HCT116 (cell line): ENCODE results near the gene SELPLG. TPM values are rescaled to one million over a fixed set of nuclear protein-coding genes. Genes with fewer than 3 reads are reported as not detected.

ENCODE experiments used
- ATAC-seq: fragments of 200-7000 bp; cut with Tn5 transposase; 2 replicates; pipeline ENCODE4 v1.9.1; 2020; ENCODE audit warnings: mild to moderate bottlenecking, moderate library complexity
- BruUV-seq: library from RNA; stranded (reverse); fragments of 400-500 nt; replicated peaks from 2 replicates; lab custom pipeline; 2021; lab: Mats Ljungman, UMichigan
- CTCF ChIA-PET: fragments of 300-600 bp; sonication (Branson Sonifier 250); formaldehyde crosslinking; loops from one replicate; lab custom pipeline; 2021; ENCODE audit warnings: antibody characterized with exemption; lab: Charles Lee
- POLR2A ChIA-PET: fragments of 300-600, 350-600 bp; sonication (Branson Sonifier 250); formaldehyde crosslinking; loops from one replicate; lab custom pipeline; 2021; ENCODE audit warnings: antibody characterized with exemption; lab: Charles Lee
- RAD21 ChIA-PET, 2 experiments: fragments of 300-600 bp; sonication (Branson Sonifier 250); formaldehyde crosslinking; loops; one replicate each; lab custom pipeline; 2023; ENCODE audit warnings: low total read pairs in 2 of 2; ENCODE audit not compliant: uncharacterized antibody in 2 of 2, unreplicated experiment in 2 of 2, low non-redundant PET in 1 of 2; lab: Charles Lee
- DNase-seq: peaks from one replicate; pipeline ENCODE4 v3.0.0-alpha.2; 2010; ENCODE audit warnings: low read depth, low spot score
- H2AFZ ChIP-seq: fragments of 200-600 bp; shearing (Covaris generic), sonication (generic); 2 replicates; pipeline ENCODE4 v1.6.1; 2017; ENCODE audit warnings: low read depth, mixed run types, mixed read lengths, antibody characterized with exemption, low read length; ENCODE audit not compliant: poor library complexity, severe bottlenecking
- H3K27ac ChIP-seq: 2 replicates; pipeline ENCODE4 v1.5.1; 2012; ENCODE audit warnings: low read depth, low read length
- H3K27me3 ChIP-seq: fragments of 200-600 bp; sonication (generic); 2 replicates; pipeline ENCODE4 v1.6.1; 2016; ENCODE audit warnings: mixed run types, low read length, mixed read lengths; ENCODE audit not compliant: insufficient read depth
- H3K36me3 ChIP-seq, 2 experiments: fragments of 200-500 bp in 1 of 2; fragments of 200-600 bp in 1 of 2; sonication (Bioruptor generic) in 1 of 2; sonication (generic) in 1 of 2; 2 replicates each; pipeline versions ENCODE4 v1.5.1 to v1.6.1; 2014 to 2016; ENCODE audit warnings: low read length in 2 of 2, inconsistent platforms in 1 of 2, mixed read lengths in 1 of 2, mixed run types in 1 of 2; ENCODE audit not compliant: insufficient read depth in 2 of 2, control insufficient read depth in 1 of 2
- H3K4me1 ChIP-seq, 2 experiments: fragments of 200-600 bp in 1 of 2; sonication (generic) in 1 of 2; 2 replicates each; pipeline versions ENCODE4 v1.5.1 to v1.6.1; 2012 to 2017; ENCODE audit warnings: low read length in 2 of 2, inconsistent platforms in 1 of 2, mild to moderate bottlenecking in 1 of 2, mixed read lengths in 1 of 2, mixed run types in 1 of 2, moderate library complexity in 1 of 2; ENCODE audit not compliant: insufficient read depth in 2 of 2, control insufficient read depth in 1 of 2
- H3K4me2 ChIP-seq: fragments of 200-600 bp; sonication (generic); 2 replicates; pipeline ENCODE4 v1.6.1; 2017; ENCODE audit warnings: mixed run types, low read length, mixed read lengths
- H3K4me3 ChIP-seq, 2 experiments: fragments of 200-600 bp in 1 of 2; sonication (generic) in 1 of 2; replicated peaks in 1 of 2; 2 replicates each; pipeline ENCODE4 v1.5.1; 2011 to 2016; ENCODE audit warnings: low read length in 2 of 2, control low read depth in 1 of 2, low read depth in 1 of 2, mild to moderate bottlenecking in 1 of 2, mixed read lengths in 1 of 2, mixed run types in 1 of 2
- H3K79me2 ChIP-seq: fragments of 200-600 bp; sonication (generic); 2 replicates; pipeline ENCODE4 v1.6.1; 2017; ENCODE audit warnings: mild to moderate bottlenecking, mixed run types, low read length, moderate library complexity, mixed read lengths; ENCODE audit not compliant: insufficient read depth
- H3K9ac ChIP-seq: fragments of 200-600 bp; sonication (generic); 2 replicates; pipeline ENCODE4 v1.6.1; 2016; ENCODE audit warnings: low read length, mixed read lengths
- H3K9me2 ChIP-seq: fragments of 200-600 bp; sonication (generic), shearing (Covaris generic); 2 replicates; pipeline ENCODE4 v1.6.1; 2017; ENCODE audit warnings: mixed run types, mild to moderate bottlenecking, moderate library complexity; ENCODE audit not compliant: insufficient read depth
- H3K9me3 ChIP-seq, 2 experiments: fragments of 200-500 bp in 1 of 2; fragments of 200-600 bp in 1 of 2; sonication (Bioruptor generic) in 1 of 2; sonication (generic) in 1 of 2; 2 replicates each; pipeline ENCODE4 v1.6.1; 2014 to 2017; ENCODE audit warnings: low read length in 2 of 2, mixed read lengths in 2 of 2, inconsistent platforms in 1 of 2, low read depth in 1 of 2, mild to moderate bottlenecking in 1 of 2, mixed run types in 1 of 2, moderate library complexity in 1 of 2; ENCODE audit not compliant: control insufficient read depth in 1 of 2, insufficient read depth in 1 of 2
- H4K20me1 ChIP-seq: fragments of 200-600 bp; sonication (generic), shearing (Covaris generic); 2 replicates; pipeline ENCODE4 v1.6.1; 2017; ENCODE audit warnings: mixed run types, mild to moderate bottlenecking, moderate library complexity; ENCODE audit not compliant: insufficient read depth
- CBX3 ChIP-seq: IDR thresholded peaks from 2 replicates; pipeline ENCODE4 v1.6.1; 2012; ENCODE audit warnings: low read depth
- CEBPB ChIP-seq: IDR thresholded peaks from 2 replicates; pipeline ENCODE4 v1.6.1; 2012; ENCODE audit warnings: low read depth
- EGR1 ChIP-seq: IDR thresholded peaks from 2 replicates; pipeline ENCODE4 v1.6.1; 2012; ENCODE audit warnings: low read depth
- ELF1 ChIP-seq: IDR thresholded peaks from 2 replicates; pipeline ENCODE4 v1.6.1; 2012; ENCODE audit warnings: low read depth, borderline replicate concordance
- EZH2 ChIP-seq: fragments of 200-600 bp; sonication (generic); IDR thresholded peaks from 2 replicates; pipeline ENCODE4 v1.6.1; 2017; ENCODE audit warnings: antibody characterized with exemption, mixed run types
- EZH2phosphoT487 ChIP-seq: fragments of 200-600 bp; IDR thresholded peaks from 2 replicates; pipeline ENCODE4 v1.6.1; 2018; ENCODE audit warnings: antibody characterized with exemption, borderline replicate concordance
- FOSL1 ChIP-seq: IDR thresholded peaks from 2 replicates; pipeline ENCODE4 v1.6.1; 2012; ENCODE audit warnings: low read depth
- JUND ChIP-seq: IDR thresholded peaks from 2 replicates; pipeline ENCODE4 v1.6.1; 2012
- POLR2A ChIP-seq: IDR thresholded peaks from 2 replicates; pipeline ENCODE4 v1.7.0; 2011; ENCODE audit warnings: borderline replicate concordance; ENCODE audit not compliant: insufficient read depth, insufficient read length; ENCODE audit errors: extremely low read depth
- RAD21 ChIP-seq: IDR thresholded peaks from 2 replicates; pipeline ENCODE4 v1.6.1; 2012; ENCODE audit warnings: low read depth, mild to moderate bottlenecking
- SIN3A ChIP-seq: IDR thresholded peaks from 2 replicates; pipeline ENCODE4 v1.6.1; 2012; ENCODE audit warnings: low read depth
- SP1 ChIP-seq: IDR thresholded peaks from 2 replicates; pipeline ENCODE4 v1.6.1; 2012; ENCODE audit warnings: low read depth
- SRF ChIP-seq: IDR thresholded peaks from 2 replicates; pipeline ENCODE4 v1.6.1; 2012; ENCODE audit warnings: low read depth
- YY1 ChIP-seq: IDR thresholded peaks from 2 replicates; pipeline ENCODE4 v1.6.1; 2011; ENCODE audit warnings: low read length, low read depth, moderate library complexity, mild to moderate bottlenecking; ENCODE audit not compliant: insufficient replicate concordance; ENCODE audit errors: extremely low read depth
- ZFX ChIP-seq: fragments of 450-650 bp; IDR thresholded peaks from 2 replicates; pipeline ENCODE4 v1.6.1; 2017
- intact Hi-C: fragments of 100-400 bp; cut with micrococcal nuclease; formaldehyde crosslinking; loops from 2 replicates; pipeline ENCODE4 v1.10.0; 2022
- total RNA-seq: library from RNA; stranded (reverse); gene quantifications from one replicate; pipeline ENCODE4 v1.2.1, GENCODE V29; 2021; ENCODE audit not compliant: unreplicated experiment
- TF ChIP-seq, protein P1 (sequence below): IDR thresholded peaks from 2 replicates; pipeline ENCODE4 v1.6.1; 2012
- TF ChIP-seq, protein P2 (sequence below): IDR thresholded peaks from 2 replicates; pipeline ENCODE4 v1.6.1; 2012; ENCODE audit warnings: low read depth
- TF ChIP-seq, protein P3 (sequence below), 3 experiments: fragments of 200-600 bp in 1 of 3; sonication (generic) in 1 of 3; IDR thresholded peaks in 2 of 3; conservative IDR thresholded peaks in 1 of 3; 2 replicates each; pipeline ENCODE4 v1.5.1; 2012 to 2017; ENCODE audit warnings: low read depth in 2 of 3, low read length in 2 of 3, antibody characterized with exemption in 1 of 3, borderline replicate concordance in 1 of 3, control low read depth in 1 of 3, mild to moderate bottlenecking in 1 of 3, mixed read lengths in 1 of 3, mixed run types in 1 of 3, moderate library complexity in 1 of 3; ENCODE audit not compliant: insufficient read depth in 1 of 3

Gene SELPLG
- total RNA-seq, 1 experiment from 2014 or later, result 1.2 TPM

DNA sequence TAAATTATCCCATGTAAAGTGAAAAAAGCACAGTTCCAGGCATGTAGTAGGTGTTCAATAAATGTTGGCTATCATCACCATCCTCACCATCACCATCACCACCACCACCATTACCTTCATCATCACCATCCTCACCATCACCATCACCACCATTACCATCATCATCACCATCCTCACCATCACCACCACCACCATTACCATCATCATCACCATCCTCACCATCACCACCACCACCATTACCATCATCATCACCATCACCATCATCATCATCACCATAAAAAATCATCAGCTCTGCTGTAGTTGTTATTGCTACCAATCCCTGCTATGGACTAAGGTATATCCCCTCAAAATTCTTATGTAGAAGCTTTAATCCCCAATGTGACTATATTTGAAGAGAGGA lies 56.2 kb downstream of the SELPLG start:
- ChIA-PET CTCF (no interaction called here), POLR2A (no interaction called here), RAD21 (no interaction called here)
- no peak for TF ChIP-seq YY1
- TF ChIP-seq CBX3, result no peak
- TF ChIP-seq SIN3A, result no peak
- no peak for TF ChIP-seq JUND
- TF ChIP-seq CEBPB, result no peak
- no peak for TF ChIP-seq SRF
- TF ChIP-seq EGR1, result no peak
- H3K36me3 ChIP-seq, result no peaks in the 10 kb centered on the region
- no peak overlapping the region for H2AFZ ChIP-seq
- no peaks in the 10 kb centered on the region for H3K9me2 ChIP-seq
- no peak overlapping the region for H3K27ac ChIP-seq
- DNase-seq (no peak), ATAC-seq (no peak)
- BruUV-seq, result no TSS peak
- no peak overlapping the region for H3K4me3 ChIP-seq
- intact Hi-C loops, result no loop called here
- H4K20me1 ChIP-seq, result no peaks in the 10 kb centered on the region
- no peaks in the 10 kb centered on the region for H3K9me3 ChIP-seq
- no peak overlapping the region for H3K9ac ChIP-seq
- no peak overlapping the region for H3K4me2 ChIP-seq
- no peaks in the 10 kb centered on the region for H3K4me1 ChIP-seq
- H3K79me2 ChIP-seq, result no peaks in the 10 kb centered on the region
- H3K27me3 ChIP-seq, result no peaks in the 10 kb centered on the region

DNA sequence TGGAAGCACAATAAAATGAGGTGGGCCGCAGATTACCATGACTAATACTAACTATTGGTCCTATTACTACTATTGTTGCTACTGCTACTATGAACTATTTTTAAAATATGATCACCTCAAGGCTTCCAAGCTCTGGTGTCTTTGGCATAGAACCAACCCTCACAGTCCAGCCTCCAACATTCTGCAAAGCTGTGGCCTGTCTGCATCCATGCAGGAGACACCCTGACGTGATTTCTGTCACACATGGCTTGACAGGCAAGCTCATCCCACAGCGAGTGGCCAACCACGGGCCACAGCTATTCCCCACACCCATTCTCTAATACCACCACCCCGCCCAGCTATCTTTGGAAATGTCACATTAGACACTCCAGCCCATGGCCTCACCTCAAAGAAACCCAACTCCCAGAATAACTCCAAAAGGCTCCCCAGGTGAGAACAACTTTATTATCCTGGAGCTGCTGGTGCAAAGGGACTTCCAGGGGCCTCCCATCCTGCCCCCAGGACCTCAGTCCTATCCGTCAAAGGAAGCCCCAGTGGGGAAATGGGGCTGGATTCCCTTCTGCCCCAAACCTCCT lies 56.9 kb downstream of the SELPLG start:
- H3K27ac ChIP-seq, result no peak overlapping the region
- no peaks in the 10 kb centered on the region for H4K20me1 ChIP-seq
- H3K4me2 ChIP-seq, result no peak overlapping the region
- no peaks in the 10 kb centered on the region for H3K36me3 ChIP-seq
- no peak overlapping the region for H2AFZ ChIP-seq
- no peaks in the 10 kb centered on the region for H3K4me1 ChIP-seq
- ChIA-PET CTCF (interaction anchor here (0.6 kb wide), 1 partner anchor 305 kb away, joined by 3 read pairs; no protein-coding TSS in a partner anchor), POLR2A (no interaction called here), RAD21 (no interaction called here)
- no peak overlapping the region for H3K9ac ChIP-seq
- DNase-seq (no peak), ATAC-seq (no peak)
- BruUV-seq, result no TSS peak
- H3K79me2 ChIP-seq, result no peaks in the 10 kb centered on the region
- no peaks in the 10 kb centered on the region for H3K9me2 ChIP-seq
- intact Hi-C loops, result no loop called here
- H3K9me3 ChIP-seq, result no peaks in the 10 kb centered on the region
- H3K27me3 ChIP-seq, result no peaks in the 10 kb centered on the region
- H3K4me3 ChIP-seq, result no peak overlapping the region
- TF ChIP-seq EZH2phosphoT487, result no peak
- TF ChIP-seq RAD21, result no peak
- TF ChIP-seq SRF, result no peak
- TF ChIP-seq, protein P1, sequence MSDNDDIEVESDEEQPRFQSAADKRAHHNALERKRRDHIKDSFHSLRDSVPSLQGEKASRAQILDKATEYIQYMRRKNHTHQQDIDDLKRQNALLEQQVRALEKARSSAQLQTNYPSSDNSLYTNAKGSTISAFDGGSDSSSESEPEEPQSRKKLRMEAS, result no peak
- TF ChIP-seq EZH2, result no peak
- no peak for TF ChIP-seq ZFX
- no peak for TF ChIP-seq POLR2A
- TF ChIP-seq, protein P2, sequence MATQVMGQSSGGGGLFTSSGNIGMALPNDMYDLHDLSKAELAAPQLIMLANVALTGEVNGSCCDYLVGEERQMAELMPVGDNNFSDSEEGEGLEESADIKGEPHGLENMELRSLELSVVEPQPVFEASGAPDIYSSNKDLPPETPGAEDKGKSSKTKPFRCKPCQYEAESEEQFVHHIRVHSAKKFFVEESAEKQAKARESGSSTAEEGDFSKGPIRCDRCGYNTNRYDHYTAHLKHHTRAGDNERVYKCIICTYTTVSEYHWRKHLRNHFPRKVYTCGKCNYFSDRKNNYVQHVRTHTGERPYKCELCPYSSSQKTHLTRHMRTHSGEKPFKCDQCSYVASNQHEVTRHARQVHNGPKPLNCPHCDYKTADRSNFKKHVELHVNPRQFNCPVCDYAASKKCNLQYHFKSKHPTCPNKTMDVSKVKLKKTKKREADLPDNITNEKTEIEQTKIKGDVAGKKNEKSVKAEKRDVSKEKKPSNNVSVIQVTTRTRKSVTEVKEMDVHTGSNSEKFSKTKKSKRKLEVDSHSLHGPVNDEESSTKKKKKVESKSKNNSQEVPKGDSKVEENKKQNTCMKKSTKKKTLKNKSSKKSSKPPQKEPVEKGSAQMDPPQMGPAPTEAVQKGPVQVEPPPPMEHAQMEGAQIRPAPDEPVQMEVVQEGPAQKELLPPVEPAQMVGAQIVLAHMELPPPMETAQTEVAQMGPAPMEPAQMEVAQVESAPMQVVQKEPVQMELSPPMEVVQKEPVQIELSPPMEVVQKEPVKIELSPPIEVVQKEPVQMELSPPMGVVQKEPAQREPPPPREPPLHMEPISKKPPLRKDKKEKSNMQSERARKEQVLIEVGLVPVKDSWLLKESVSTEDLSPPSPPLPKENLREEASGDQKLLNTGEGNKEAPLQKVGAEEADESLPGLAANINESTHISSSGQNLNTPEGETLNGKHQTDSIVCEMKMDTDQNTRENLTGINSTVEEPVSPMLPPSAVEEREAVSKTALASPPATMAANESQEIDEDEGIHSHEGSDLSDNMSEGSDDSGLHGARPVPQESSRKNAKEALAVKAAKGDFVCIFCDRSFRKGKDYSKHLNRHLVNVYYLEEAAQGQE, result no peak
- TF ChIP-seq CBX3, result no peak
- TF ChIP-seq, protein P3, sequence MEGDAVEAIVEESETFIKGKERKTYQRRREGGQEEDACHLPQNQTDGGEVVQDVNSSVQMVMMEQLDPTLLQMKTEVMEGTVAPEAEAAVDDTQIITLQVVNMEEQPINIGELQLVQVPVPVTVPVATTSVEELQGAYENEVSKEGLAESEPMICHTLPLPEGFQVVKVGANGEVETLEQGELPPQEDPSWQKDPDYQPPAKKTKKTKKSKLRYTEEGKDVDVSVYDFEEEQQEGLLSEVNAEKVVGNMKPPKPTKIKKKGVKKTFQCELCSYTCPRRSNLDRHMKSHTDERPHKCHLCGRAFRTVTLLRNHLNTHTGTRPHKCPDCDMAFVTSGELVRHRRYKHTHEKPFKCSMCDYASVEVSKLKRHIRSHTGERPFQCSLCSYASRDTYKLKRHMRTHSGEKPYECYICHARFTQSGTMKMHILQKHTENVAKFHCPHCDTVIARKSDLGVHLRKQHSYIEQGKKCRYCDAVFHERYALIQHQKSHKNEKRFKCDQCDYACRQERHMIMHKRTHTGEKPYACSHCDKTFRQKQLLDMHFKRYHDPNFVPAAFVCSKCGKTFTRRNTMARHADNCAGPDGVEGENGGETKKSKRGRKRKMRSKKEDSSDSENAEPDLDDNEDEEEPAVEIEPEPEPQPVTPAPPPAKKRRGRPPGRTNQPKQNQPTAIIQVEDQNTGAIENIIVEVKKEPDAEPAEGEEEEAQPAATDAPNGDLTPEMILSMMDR (IDR thresholded peaks at IDR 0.05 in 2 of 3, conservative IDR thresholded peaks at IDR 0.05 in 1 of 3; ENCODE audit: borderline replicate concordance in 1 of 3, insufficient read depth in 1 of 3, low read depth in 2 of 3, low read length in 2 of 3), result no peak
- TF ChIP-seq FOSL1, result no peak
- no peak for TF ChIP-seq SP1
- no peak for TF ChIP-seq SIN3A
- TF ChIP-seq EGR1, result no peak
- TF ChIP-seq JUND, result no peak
- TF ChIP-seq ELF1, result no peak
